Uterus (tissue), 4 donors: ENCODE measurements around the gene SOX15. TPM values are rescaled to one million over a fixed set of nuclear protein-coding genes. Genes with fewer than 3 reads are reported as not detected.
A peak's percentile ranks its signal among the peaks of the same experiment; 100 is the strongest.

Experiments
- DNase-seq, 2 donors: peaks; one replicate each; pipeline ENCODE4 v3.0.0-alpha.2; 2019 to 2020
- H3K27ac ChIP-seq, 2 donors: fragments of 200-600 bp; sonication (generic); 1 replicate in 1 of 2; 2 replicates in 1 of 2; pipeline ENCODE4 v1.5.1; 2016 to 2018
- H3K27me3 ChIP-seq, 2 donors: fragments of 200-600 bp; sonication (generic); one replicate each; pipeline ENCODE4 v1.5.1; 2018 to 2019; ENCODE audit warnings: control low read depth in 1 of 2
- H3K36me3 ChIP-seq, 2 donors: fragments of 200-600 bp; sonication (generic); one replicate each; pipeline ENCODE4 v1.5.1; 2019; ENCODE audit warnings: control low read depth in 1 of 2
- H3K4me1 ChIP-seq, 2 donors: fragments of 200-600 bp; sonication (generic); one replicate each; pipeline ENCODE4 v1.5.1; 2018 to 2019; ENCODE audit warnings: control low read depth in 1 of 2
- H3K4me3 ChIP-seq, 2 donors: fragments of 200-600 bp; sonication (generic); 1 replicate in 1 of 2; 2 replicates in 1 of 2; pipeline ENCODE4 v1.5.1; 2018 to 2019; ENCODE audit warnings: mild to moderate bottlenecking in 1 of 2
- H3K9me3 ChIP-seq, 2 donors: fragments of 200-600 bp; sonication (generic); one replicate each; pipeline ENCODE4 v1.5.1; 2019; ENCODE audit warnings: control low read depth in 1 of 2
- POLR2A ChIP-seq, 2 donors: fragments of 450-650 bp; IDR thresholded peaks; one replicate each; pipeline ENCODE4 v1.6.1; 2016; ENCODE audit warnings: antibody characterized with exemption in 2 of 2, mild to moderate bottlenecking in 1 of 2, moderate library complexity in 1 of 2
- intact Hi-C: fragments of 100-400 bp; cut with DNase I; formaldehyde crosslinking; loops from one replicate; pipeline ENCODE4 v1.15.1; 2023; ENCODE audit warnings: low total_unique reads
- total RNA-seq, 4 donors: library from RNA; depleted of rRNA in 3 of 4; stranded (reverse); fragments of >200 nt in 3 of 4; gene quantifications; one replicate each; pipeline versions ENCODE4 v1.1.0 to v1.2.4, GENCODE V29; 2014 to 2023
- TF ChIP-seq, protein P1 (sequence below), 4 experiments: fragments of 200-600 bp in 2 of 4; fragments of 450-650 bp in 2 of 4; sonication (generic) in 2 of 4; IDR thresholded peaks; one replicate each; pipeline ENCODE4 v1.5.1; 2016 to 2019; ENCODE audit warnings: antibody characterized with exemption in 4 of 4, mild to moderate bottlenecking in 2 of 4, moderate library complexity in 1 of 4
- donor health status: DM: yes; HTN: yes; CAD: no.

The SOX15 gene
- total RNA-seq, 4 donors from 2014 or later: 1.0 to 7.3 (median 1.1) TPM; not detected in 1

DNA sequence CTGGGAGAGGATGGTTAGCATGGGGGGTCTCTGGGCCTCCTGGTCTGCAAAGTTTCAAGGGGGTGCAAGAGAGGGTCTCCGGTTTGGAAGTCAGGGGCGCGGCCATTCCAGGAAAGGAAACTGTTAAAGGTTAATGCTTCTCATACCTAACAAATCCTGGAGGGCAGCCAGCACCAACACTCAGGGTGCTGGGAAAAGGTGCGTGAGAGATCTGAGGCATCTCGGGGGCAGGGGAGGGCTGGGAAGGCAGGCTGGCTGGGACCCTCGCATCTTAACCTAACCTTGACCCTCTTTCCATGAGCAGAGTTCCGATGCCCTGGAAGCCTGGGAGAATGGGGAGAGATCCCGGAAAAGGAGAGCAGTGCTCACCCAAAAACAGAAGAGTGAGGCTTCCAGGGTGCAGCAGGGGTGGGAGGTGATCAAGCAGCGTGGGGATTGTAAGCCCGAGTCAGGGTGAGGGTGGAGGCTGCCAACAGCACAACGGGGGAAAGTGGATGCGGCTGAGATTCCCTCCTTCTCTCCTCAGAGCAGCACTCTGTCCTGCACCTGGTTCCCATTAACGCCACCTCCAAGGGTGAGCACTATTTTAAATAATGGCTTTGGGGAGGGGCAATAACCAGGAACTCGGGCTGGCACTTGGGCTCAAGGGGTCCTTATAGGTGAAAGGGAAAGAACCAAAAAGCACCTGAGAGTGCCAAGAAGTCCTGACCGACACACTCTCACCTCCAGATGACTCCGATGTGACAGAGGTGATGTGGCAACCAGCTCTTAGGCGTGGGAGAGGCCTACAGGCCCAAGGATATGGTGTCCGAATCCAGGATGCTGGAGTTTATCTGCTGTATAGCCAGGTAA is 30.3 kb downstream of the SOX15 start:
- no peak for DNase-seq
- intact Hi-C loops: loop anchor here (2.0 kb wide), 1 partner anchor 47 kb away; no protein-coding TSS in a partner anchor
- Histone ChIP-seq H3K27ac (peak overlapping the region; percentile 92 to 98), H3K27me3 (no peaks in the 10 kb centered on the region), H3K36me3 (no peaks in the 10 kb centered on the region), H3K4me1 (peaks cover 32 to 48% of the 10 kb centered on the region in 2 donors), H3K9me3 (no peaks in the 10 kb centered on the region), H3K4me3 (peak overlapping the region in 1 of 2 donors; percentile 24)
- TF ChIP-seq, protein P1, sequence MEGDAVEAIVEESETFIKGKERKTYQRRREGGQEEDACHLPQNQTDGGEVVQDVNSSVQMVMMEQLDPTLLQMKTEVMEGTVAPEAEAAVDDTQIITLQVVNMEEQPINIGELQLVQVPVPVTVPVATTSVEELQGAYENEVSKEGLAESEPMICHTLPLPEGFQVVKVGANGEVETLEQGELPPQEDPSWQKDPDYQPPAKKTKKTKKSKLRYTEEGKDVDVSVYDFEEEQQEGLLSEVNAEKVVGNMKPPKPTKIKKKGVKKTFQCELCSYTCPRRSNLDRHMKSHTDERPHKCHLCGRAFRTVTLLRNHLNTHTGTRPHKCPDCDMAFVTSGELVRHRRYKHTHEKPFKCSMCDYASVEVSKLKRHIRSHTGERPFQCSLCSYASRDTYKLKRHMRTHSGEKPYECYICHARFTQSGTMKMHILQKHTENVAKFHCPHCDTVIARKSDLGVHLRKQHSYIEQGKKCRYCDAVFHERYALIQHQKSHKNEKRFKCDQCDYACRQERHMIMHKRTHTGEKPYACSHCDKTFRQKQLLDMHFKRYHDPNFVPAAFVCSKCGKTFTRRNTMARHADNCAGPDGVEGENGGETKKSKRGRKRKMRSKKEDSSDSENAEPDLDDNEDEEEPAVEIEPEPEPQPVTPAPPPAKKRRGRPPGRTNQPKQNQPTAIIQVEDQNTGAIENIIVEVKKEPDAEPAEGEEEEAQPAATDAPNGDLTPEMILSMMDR (IDR thresholded peaks at IDR 0.05): no peak
- no peak for TF ChIP-seq POLR2A (IDR thresholded peaks at IDR 0.05)

DNA sequence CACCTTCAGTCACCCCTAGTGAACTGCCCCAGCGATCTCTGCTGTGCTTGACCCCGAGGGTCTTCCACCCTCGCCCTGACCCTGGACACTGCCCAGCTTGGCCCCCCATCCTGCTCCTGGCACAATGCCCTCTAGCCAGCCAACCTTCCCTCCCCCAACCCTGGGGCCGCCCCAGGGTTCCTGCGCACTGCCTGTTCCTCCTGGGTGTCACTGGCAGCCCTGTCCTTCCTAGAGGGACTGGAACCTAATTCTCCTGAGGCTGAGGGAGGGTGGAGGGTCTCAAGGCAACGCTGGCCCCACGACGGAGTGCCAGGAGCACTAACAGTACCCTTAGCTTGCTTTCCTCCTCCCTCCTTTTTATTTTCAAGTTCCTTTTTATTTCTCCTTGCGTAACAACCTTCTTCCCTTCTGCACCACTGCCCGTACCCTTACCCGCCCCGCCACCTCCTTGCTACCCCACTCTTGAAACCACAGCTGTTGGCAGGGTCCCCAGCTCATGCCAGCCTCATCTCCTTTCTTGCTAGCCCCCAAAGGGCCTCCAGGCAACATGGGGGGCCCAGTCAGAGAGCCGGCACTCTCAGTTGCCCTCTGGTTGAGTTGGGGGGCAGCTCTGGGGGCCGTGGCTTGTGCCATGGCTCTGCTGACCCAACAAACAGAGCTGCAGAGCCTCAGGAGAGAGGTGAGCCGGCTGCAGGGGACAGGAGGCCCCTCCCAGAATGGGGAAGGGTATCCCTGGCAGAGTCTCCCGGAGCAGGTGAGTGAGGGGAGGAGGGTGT is 31.2 kb downstream of the SOX15 start, which contains the start of gene TNFSF13:
TNFSF13 (plus strand) TSS at position 207 of the 776 bp plus-strand sequence; CDS start at position 497, 290 bp downstream.
- Histone ChIP-seq H3K4me1 (peaks cover 27 to 47% of the 10 kb centered on the region in 2 donors), H3K27me3 (no peaks in the 10 kb centered on the region), H3K27ac (peak within 1 kb of the TSS; percentile 92 to 98), H3K9me3 (no peaks in the 10 kb centered on the region), H3K4me3 (peak within 1 kb of the TSS; percentile 12 to 24), H3K36me3 (no peaks in the 10 kb centered on the region)
- TF ChIP-seq, protein P1 (IDR thresholded peaks at IDR 0.05): no peak
- no peak for TF ChIP-seq POLR2A (IDR thresholded peaks at IDR 0.05)
- DNase-seq: no peak
- intact Hi-C loops: no loop called here

DNA sequence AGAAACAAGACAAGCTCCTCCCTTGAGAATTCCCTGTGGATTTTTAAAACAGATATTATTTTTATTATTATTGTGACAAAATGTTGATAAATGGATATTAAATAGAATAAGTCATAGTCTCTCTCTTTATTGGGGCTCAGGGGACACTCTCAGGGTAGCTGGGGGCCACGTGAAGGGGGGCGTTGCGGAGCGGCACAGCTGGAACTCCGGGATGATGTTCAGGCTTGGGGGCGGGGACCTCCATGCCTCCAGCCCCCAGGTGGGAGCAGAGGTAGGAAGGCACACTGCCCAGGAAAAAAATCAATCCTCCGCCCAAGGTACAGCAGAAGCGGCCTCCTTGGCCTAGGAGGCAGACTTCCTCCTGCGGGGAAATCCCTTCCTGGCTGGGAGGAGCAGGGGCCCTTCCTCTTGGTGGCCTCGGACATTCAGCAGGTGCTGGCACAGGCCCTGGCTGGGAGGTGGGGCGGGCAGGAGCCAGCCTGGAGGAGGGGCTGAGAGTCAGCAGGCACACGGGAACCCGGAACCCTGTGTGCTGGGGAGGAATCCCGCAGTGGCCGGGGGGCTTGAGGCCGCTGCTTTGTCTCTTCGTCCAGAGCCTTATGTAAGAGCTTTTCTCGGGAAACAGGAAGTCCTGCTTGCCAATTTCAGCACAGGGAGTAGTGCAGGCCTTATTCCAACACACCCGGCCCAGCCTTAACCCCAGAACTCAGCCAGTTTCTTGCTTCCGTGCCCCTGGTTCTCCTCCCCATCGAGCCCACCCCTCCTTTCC is 31.9 kb downstream of the SOX15 start:
- no peaks in the 10 kb centered on the region for H3K27me3 ChIP-seq
- H3K9me3 ChIP-seq: no peaks in the 10 kb centered on the region
- TF ChIP-seq, protein P1 (IDR thresholded peaks at IDR 0.05): no peak
- TF ChIP-seq POLR2A (IDR thresholded peaks at IDR 0.05): peak; percentile 69 to 76
- no peaks in the 10 kb centered on the region for H3K36me3 ChIP-seq
- H3K27ac ChIP-seq: peak overlapping the region; percentile 92 to 98
- H3K4me3 ChIP-seq: peak overlapping the region; percentile 12 to 24
- peak; percentile 84 to 86 for DNase-seq
- intact Hi-C loops: no loop called here
- peaks cover 26 to 40% of the 10 kb centered on the region in 2 donors for H3K4me1 ChIP-seq

DNA sequence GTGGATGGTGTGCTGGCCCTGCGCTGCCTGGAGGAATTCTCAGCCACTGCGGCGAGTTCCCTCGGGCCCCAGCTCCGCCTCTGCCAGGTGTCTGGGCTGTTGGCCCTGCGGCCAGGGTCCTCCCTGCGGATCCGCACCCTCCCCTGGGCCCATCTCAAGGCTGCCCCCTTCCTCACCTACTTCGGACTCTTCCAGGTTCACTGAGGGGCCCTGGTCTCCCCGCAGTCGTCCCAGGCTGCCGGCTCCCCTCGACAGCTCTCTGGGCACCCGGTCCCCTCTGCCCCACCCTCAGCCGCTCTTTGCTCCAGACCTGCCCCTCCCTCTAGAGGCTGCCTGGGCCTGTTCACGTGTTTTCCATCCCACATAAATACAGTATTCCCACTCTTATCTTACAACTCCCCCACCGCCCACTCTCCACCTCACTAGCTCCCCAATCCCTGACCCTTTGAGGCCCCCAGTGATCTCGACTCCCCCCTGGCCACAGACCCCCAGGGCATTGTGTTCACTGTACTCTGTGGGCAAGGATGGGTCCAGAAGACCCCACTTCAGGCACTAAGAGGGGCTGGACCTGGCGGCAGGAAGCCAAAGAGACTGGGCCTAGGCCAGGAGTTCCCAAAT is 32.6 kb downstream of the SOX15 start:
- DNase-seq: no peak
- intact Hi-C loops: no loop called here
- TF ChIP-seq, protein P1 (IDR thresholded peaks at IDR 0.05): no peak
- TF ChIP-seq POLR2A (IDR thresholded peaks at IDR 0.05): no peak
- Histone ChIP-seq H3K9me3 (no peaks in the 10 kb centered on the region), H3K36me3 (no peaks in the 10 kb centered on the region), H3K27ac (peak overlapping the region; percentile 92 to 98), H3K27me3 (no peaks in the 10 kb centered on the region), H3K4me1 (peaks cover 24 to 34% of the 10 kb centered on the region in 2 donors), H3K4me3 (no peak overlapping the region)
